Gastroesophageal sphincter (tissue), 4 donors: ENCODE results near the gene C1orf21. TPM values are rescaled to one million over a fixed set of nuclear protein-coding genes. Genes with fewer than 3 reads are reported as not detected.

Experiments used
- ATAC-seq: fragments of 150-250 bp; one replicate; pipeline ENCODE4 v1.9.1; 2016; ENCODE audit warnings: mild to moderate bottlenecking, moderate library complexity
- H3K27ac ChIP-seq, 4 donors: fragments of 200-600 bp; sonication (generic) in 3 of 4; 1 replicate in 3 of 4; 2 replicates in 1 of 4; pipeline ENCODE4 v1.5.1; 2016 to 2019
- H3K27me3 ChIP-seq: fragments of 200-600 bp; sonication (generic); one replicate; pipeline ENCODE4 v1.5.1; 2019
- H3K36me3 ChIP-seq, 2 donors: fragments of 200-600 bp; sonication (generic); one replicate each; pipeline ENCODE4 v1.5.1; 2019; ENCODE audit warnings: control low read depth in 1 of 2
- H3K4me1 ChIP-seq, 3 donors: fragments of 200-600 bp; sonication (generic); 1 replicate in 2 of 3; 2 replicates in 1 of 3; pipeline ENCODE4 v1.5.1; 2016 to 2019; ENCODE audit warnings: control low read depth in 2 of 3
- H3K4me3 ChIP-seq, 2 donors: fragments of 200-600 bp; sonication (generic); one replicate each; pipeline ENCODE4 v1.5.1; 2019; ENCODE audit warnings: mild to moderate bottlenecking in 1 of 2, moderate library complexity in 1 of 2
- H3K9me3 ChIP-seq, 3 donors: fragments of 200-600 bp; sonication (generic); one replicate each; pipeline ENCODE4 v1.5.1; 2017 to 2019; ENCODE audit warnings: control low read depth in 2 of 3
- CTCF ChIP-seq, 4 experiments: fragments of 200-600 bp in 2 of 4; fragments of 450-650 bp in 2 of 4; sonication (generic) in 1 of 4; IDR thresholded peaks; one replicate each; pipeline ENCODE4 v1.5.1; 2017 to 2019; ENCODE audit warnings: antibody characterized with exemption in 4 of 4, mild to moderate bottlenecking in 2 of 4, moderate library complexity in 2 of 4
- EP300 ChIP-seq: sonication (generic); formaldehyde crosslinking; IDR thresholded peaks from one replicate; pipeline ENCODE4 v1.6.1; 2017; ENCODE audit warnings: antibody characterized with exemption, mild to moderate bottlenecking
- POLR2A ChIP-seq, 2 donors: fragments of 450-650 bp; IDR thresholded peaks; one replicate each; pipeline ENCODE4 v1.6.1; 2017; ENCODE audit warnings: antibody characterized with exemption in 2 of 2, mild to moderate bottlenecking in 2 of 2, moderate library complexity in 1 of 2
- POLR2AphosphoS5 ChIP-seq: sonication (generic); formaldehyde crosslinking; IDR thresholded peaks from one replicate; pipeline ENCODE4 v1.6.1; 2017; ENCODE audit warnings: antibody characterized with exemption
- WGBS, 2 donors: methylation state at CpG; one replicate each; pipeline ENCODE4 v1.1.5; 2018; ENCODE audit warnings: low coverage in 1 of 2; 5-methylcytosine and 5-hydroxymethylcytosine counted together
- total RNA-seq, 4 donors: library from RNA; depleted of rRNA; stranded (reverse); fragments of >200 nt; gene quantifications; one replicate each; pipeline ENCODE4 v1.1.0, GENCODE V29; 2016

Gene C1orf21
- total RNA-seq, 4 donors from 2014 or later: 81.4 to 167 (median 121) TPM

GRCh38 chr1:184563308-184563707, 176.5 kb downstream of the C1orf21 start:
- no peak for TF ChIP-seq POLR2A (IDR thresholded peaks at IDR 0.05)
- no peak for TF ChIP-seq EP300
- peak; percentile 43 to 75 (median 66) for TF ChIP-seq CTCF (IDR thresholded peaks at IDR 0.05)
- no peak for TF ChIP-seq POLR2AphosphoS5
- peak overlapping the region in 2 of 4 donors; percentile 75 to 76 for H3K27ac ChIP-seq
- H3K4me1 ChIP-seq: peaks cover 15 to 35% (median 17%) of the 10 kb centered on the region in 3 donors
- H3K36me3 ChIP-seq: peaks cover 0 to 10% of the 10 kb centered on the region in 2 donors
- no peak for ATAC-seq
- 0 to 22% methylated on average over 1 of the region's 1 CpG for WGBS, 2 donors
- no peaks in the 10 kb centered on the region for H3K27me3 ChIP-seq
- no peaks in the 10 kb centered on the region for H3K9me3 ChIP-seq
- no peak overlapping the region for H3K4me3 ChIP-seq

GRCh38 chr1:184567009-184567408, 180.2 kb downstream of the C1orf21 start:
- H3K4me3 ChIP-seq: no peak overlapping the region
- peaks cover 0 to 10% of the 10 kb centered on the region in 2 donors for H3K36me3 ChIP-seq
- ATAC-seq: no peak
- WGBS, 2 donors: 86 to 100% methylated on average over 1 of the region's 1 CpG
- H3K27ac ChIP-seq: no peak overlapping the region
- H3K27me3 ChIP-seq: no peaks in the 10 kb centered on the region
- TF ChIP-seq POLR2AphosphoS5 (no peak), POLR2A (IDR thresholded peaks at IDR 0.05) (no peak), CTCF (IDR thresholded peaks at IDR 0.05) (no peak), EP300 (no peak)
- peaks cover 10 to 27% (median 12%) of the 10 kb centered on the region in 3 donors for H3K4me1 ChIP-seq
- no peaks in the 10 kb centered on the region for H3K9me3 ChIP-seq

- TF ChIP-seq POLR2A (IDR thresholded peaks at IDR 0.05): no peak
- TF ChIP-seq CTCF (IDR thresholded peaks at IDR 0.05): no peak
- TF ChIP-seq EP300: no peak
- TF ChIP-seq POLR2AphosphoS5: no peak
These were observed 180.8 kb downstream of the C1orf21 start for GRCh38 chr1:184567637-184568036.

GRCh38 chr1:184568148-184568547, 181.3 kb downstream of the C1orf21 start:
- Histone ChIP-seq H3K27me3 (no peaks in the 10 kb centered on the region), H3K4me1 (peaks cover under 1 to 20% (median 1%) of the 10 kb centered on the region in 3 donors), H3K27ac (no peak overlapping the region), H3K9me3 (no peaks in the 10 kb centered on the region), H3K36me3 (peaks cover 0 to 10% of the 10 kb centered on the region in 2 donors), H3K4me3 (no peak overlapping the region)
- 91 to 100% methylated on average over 2 of the region's 2 CpGs for WGBS, 2 donors
- TF ChIP-seq POLR2AphosphoS5 (no peak), CTCF (IDR thresholded peaks at IDR 0.05) (no peak), EP300 (no peak), POLR2A (IDR thresholded peaks at IDR 0.05) (no peak)
- no peak for ATAC-seq

More at GRCh38 chr1:184567637-184568036, 180.8 kb downstream of the C1orf21 start:
- WGBS, 2 donors: 80% methylated on average over 2 of the region's 2 CpGs; no CpG with 5 or more reads in 1 of the 2 donors
- ATAC-seq: no peak
- no peak overlapping the region for H3K4me3 ChIP-seq
- H3K27me3 ChIP-seq: no peaks in the 10 kb centered on the region
- H3K27ac ChIP-seq: no peak overlapping the region
- peaks cover 6 to 21% (median 6%) of the 10 kb centered on the region in 3 donors for H3K4me1 ChIP-seq
- H3K9me3 ChIP-seq: no peaks in the 10 kb centered on the region
- peaks cover 0 to 10% of the 10 kb centered on the region in 2 donors for H3K36me3 ChIP-seq

- Histone ChIP-seq H3K4me3 (no peak overlapping the region), H3K9me3 (no peaks in the 10 kb centered on the region), H3K27me3 (no peaks in the 10 kb centered on the region), H3K36me3 (peaks cover 0 to 10% of the 10 kb centered on the region in 2 donors), H3K27ac (no peak overlapping the region), H3K4me1 (peaks cover 0 to 21% (median 0%) of the 10 kb centered on the region in 3 donors)
- WGBS, 2 donors: 81 to 84% methylated on average over 3 to 4 of the region's 4 CpGs
- TF ChIP-seq CTCF (IDR thresholded peaks at IDR 0.05) (no peak), POLR2A (IDR thresholded peaks at IDR 0.05) (no peak), POLR2AphosphoS5 (no peak)
- no peak for ATAC-seq
These were observed 182.3 kb downstream of the C1orf21 start for GRCh38 chr1:184569106-184569505.
